Endothelial cell of umbilical vein (primary cell): ENCODE data around the gene CASP9. TPM values are rescaled to one million over a fixed set of nuclear protein-coding genes. Genes with fewer than 3 reads are reported as not detected.

Experiments
- BruUV-seq: library from RNA; stranded (reverse); fragments of 400-500 nt; replicated peaks from 2 replicates; lab custom pipeline; 2021; lab: Mats Ljungman, UMichigan
- CTCF ChIA-PET: fragments of 300-600, 350-600 bp; sonication (Branson Sonifier 250); formaldehyde crosslinking; loops from one replicate; lab custom pipeline; 2021; ENCODE audit warnings: antibody characterized with exemption, inconsistent platforms; lab: Charles Lee
- POLR2A ChIA-PET: fragments of 300-600, 350-600 bp; sonication (Branson Sonifier 250); formaldehyde crosslinking; loops from one replicate; lab custom pipeline; 2021; ENCODE audit warnings: antibody characterized with exemption, inconsistent platforms; lab: Charles Lee
- DNase-seq: peaks from one replicate; pipeline ENCODE4 v3.0.0-alpha.2; 2011; ENCODE audit warnings: low read depth, low spot score
- FAIRE-seq: peaks from 2 replicates; lab custom pipeline; 2011; peaks lifted over from hg19 to GRCh38; lab: Jason Lieb, UNC
- H2AFZ ChIP-seq: 2 replicates; pipeline ENCODE4 v1.6.0; 2012; ENCODE audit warnings: low read depth, low read length, control low read depth, inconsistent platforms
- H3K27ac ChIP-seq: 2 replicates; pipeline ENCODE4 v1.5.1; 2011; ENCODE audit warnings: low read depth, mild to moderate bottlenecking, control low read depth, low read length, moderate library complexity; ENCODE audit not compliant: insufficient read depth
- H3K27me3 ChIP-seq, 2 experiments: 2 replicates each; pipeline versions ENCODE4 v1.6.0 to v1.6.1; 2011; ENCODE audit warnings: low read length in 2 of 2, mixed read lengths in 1 of 2; ENCODE audit not compliant: control insufficient read depth in 2 of 2, insufficient read depth in 2 of 2
- H3K36me3 ChIP-seq, 2 experiments: 2 replicates in 1 of 2; 3 replicates in 1 of 2; pipeline ENCODE4 v1.5.1; 2011; ENCODE audit warnings: low read length in 2 of 2, mild to moderate bottlenecking in 1 of 2, moderate library complexity in 1 of 2; ENCODE audit not compliant: control insufficient read depth in 2 of 2, insufficient read depth in 2 of 2; ENCODE audit errors: extremely low read depth in 1 of 2
- H3K4me1 ChIP-seq: 3 replicates; pipeline ENCODE4 v1.5.1; 2011; ENCODE audit warnings: mild to moderate bottlenecking, low read length; ENCODE audit not compliant: control insufficient read depth, insufficient read depth; ENCODE audit errors: extremely low read depth
- H3K4me2 ChIP-seq: 2 replicates; pipeline ENCODE4 v1.6.1; 2011; ENCODE audit warnings: low read length, control low read depth, mixed read lengths; ENCODE audit not compliant: insufficient read depth
- H3K4me3 ChIP-seq, 3 experiments: fragments of 200-600 bp in 1 of 3; sonication (generic), shearing (Covaris generic) in 1 of 3; replicated peaks in 1 of 3; 2 replicates each; pipeline ENCODE4 v1.5.1; 2011 to 2016; ENCODE audit warnings: control low read depth in 3 of 3, low read length in 3 of 3, mild to moderate bottlenecking in 2 of 3, inconsistent platforms in 1 of 3, low read depth in 1 of 3, moderate library complexity in 1 of 3; ENCODE audit not compliant: insufficient read depth in 1 of 3
- H3K79me2 ChIP-seq: 2 replicates; pipeline ENCODE4 v1.6.0; 2012; ENCODE audit warnings: low read length, inconsistent platforms; ENCODE audit not compliant: control insufficient read depth, insufficient read depth
- H3K9ac ChIP-seq: replicated peaks from 2 replicates; pipeline ENCODE3; 2011; ENCODE audit warnings: low read length, control low read depth; ENCODE audit not compliant: insufficient read depth; ENCODE audit errors: extremely low read depth
- H3K9me1 ChIP-seq: replicated peaks from 3 replicates; pipeline ENCODE4 v1.6.0; 2011; ENCODE audit warnings: mild to moderate bottlenecking, low read length; ENCODE audit not compliant: control insufficient read depth, insufficient read depth; ENCODE audit errors: extremely low read depth
- H3K9me3 ChIP-seq: replicated peaks from 2 replicates; pipeline ENCODE4 v1.5.1; 2012; ENCODE audit warnings: low read length, inconsistent platforms; ENCODE audit not compliant: control insufficient read depth, insufficient read depth
- H4K20me1 ChIP-seq: replicated peaks from 2 replicates; pipeline ENCODE3; 2011; ENCODE audit warnings: mild to moderate bottlenecking, low read length; ENCODE audit not compliant: control insufficient read depth, insufficient read depth; ENCODE audit errors: extremely low read depth
- CTCF ChIP-seq, 2 donors: IDR thresholded peaks; 1 replicate in 1 of 2; 2 replicates in 1 of 2; pipeline ENCODE4 v1.5.1; 2011; ENCODE audit warnings: low read length in 2 of 2, mild to moderate bottlenecking in 2 of 2, moderate library complexity in 2 of 2, control low read depth in 1 of 2, inconsistent platforms in 1 of 2, low read depth in 1 of 2; ENCODE audit not compliant: insufficient read depth in 1 of 2; ENCODE audit errors: extremely low read depth in 1 of 2
- EZH2 ChIP-seq: IDR thresholded peaks from 2 replicates; pipeline ENCODE4 v1.6.1; 2012; ENCODE audit warnings: borderline replicate concordance, low read depth, mild to moderate bottlenecking, moderate library complexity, low read length, inconsistent platforms; ENCODE audit not compliant: severe bottlenecking
- FOS ChIP-seq: IDR thresholded peaks from 2 replicates; pipeline ENCODE4 v1.6.1; 2011; ENCODE audit warnings: mild to moderate bottlenecking, low read length, moderate library complexity, borderline replicate concordance; ENCODE audit not compliant: insufficient read depth
- GATA2 ChIP-seq: IDR thresholded peaks from 2 replicates; pipeline ENCODE4 v1.7.0; 2011; ENCODE audit warnings: low read depth, mild to moderate bottlenecking, moderate library complexity, mixed read lengths, low read length; ENCODE audit not compliant: insufficient read length, insufficient read depth
- JUN ChIP-seq: IDR thresholded peaks from 2 replicates; pipeline ENCODE4 v1.6.1; 2011; ENCODE audit warnings: borderline replicate concordance, low read depth; ENCODE audit not compliant: insufficient read length, insufficient read depth
- MAX ChIP-seq: IDR thresholded peaks from 2 replicates; pipeline ENCODE4 v1.6.1; 2011; ENCODE audit not compliant: insufficient read depth, insufficient read length
- MYC ChIP-seq: IDR thresholded peaks from one replicate; pipeline ENCODE4 v1.6.1; 2011; ENCODE audit warnings: mild to moderate bottlenecking, low read depth, low read length
- POLR2A ChIP-seq: IDR thresholded peaks from 2 replicates; pipeline ENCODE4 v1.6.1; 2012; ENCODE audit warnings: low read depth, mild to moderate bottlenecking, control low read depth, low read length
- POLR2AphosphoS5 ChIP-seq: IDR thresholded peaks from 2 replicates; pipeline ENCODE4 v1.6.1; 2012; ENCODE audit warnings: low read depth, mild to moderate bottlenecking, control low read depth, low read length, moderate library complexity; ENCODE audit not compliant: insufficient read depth
- dilution Hi-C: fragments of 300-500 bp; cut with MboI; formaldehyde crosslinking; loops from one replicate; pipeline ENCODE4 v1.15.0; 2019; ENCODE audit warnings: low sequenced_read_pairs; ENCODE audit not compliant: extremely low pct_ligation_motif_present
- intact Hi-C: fragments of 100-400 bp; cut with micrococcal nuclease; formaldehyde crosslinking; loops from one replicate; pipeline ENCODE4 v1.10.0; 2022
- polyA plus RNA-seq, 4 experiments: library from polyadenylated mRNA; depleted of rRNA in 3 of 4; stranded (reverse) in 3 of 4; unstranded in 1 of 4; fragments of >200 nt; gene quantifications; 2 replicates each; pipeline versions ENCODE4 v1.2.1 to v1.2.3, GENCODE V29; 2011 to 2012; ENCODE audit warnings: missing spikeins in 1 of 4
- total RNA-seq: library from RNA; stranded (reverse); gene quantifications from 2 replicates; pipeline ENCODE4 v1.2.3, GENCODE V29; 2021

The CASP9 gene
- total and polyA plus RNA-seq, 2 donors (not counting 3 experiments of a cell fraction or from before 2014, with no cell fraction given), result 10.5 to 14.1 TPM

GRCh38 chr1:15510611-15511405 lies 13.2 kb downstream of the CASP9 start:
- FAIRE-seq, result no peak
- POLR2A ChIA-PET, result no interaction called here
- H2AFZ ChIP-seq, result no peak overlapping the region
- no peaks in the 10 kb centered on the region for H3K79me2 ChIP-seq
- dilution Hi-C loops (no loop called here), intact Hi-C loops (no loop called here)
- H3K4me3 ChIP-seq, result no peak overlapping the region
- no peak for DNase-seq
- H3K27me3 ChIP-seq, result no peaks in the 10 kb centered on the region
- no peak overlapping the region for H3K4me2 ChIP-seq
- no peaks in the 10 kb centered on the region for H4K20me1 ChIP-seq
- CTCF ChIA-PET, result no interaction called here
- no peaks in the 10 kb centered on the region for H3K9me1 ChIP-seq
- H3K9ac ChIP-seq, result no peak overlapping the region
- BruUV-seq, result no TSS peak
- no peaks in the 10 kb centered on the region for H3K9me3 ChIP-seq
- H3K27ac ChIP-seq, result no peak overlapping the region
- peaks cover 8% of the 10 kb centered on the region for H3K4me1 ChIP-seq
- TF ChIP-seq POLR2AphosphoS5 (no peak), POLR2A (no peak), EZH2 (no peak), MYC (no peak), MAX (no peak), FOS (no peak), CTCF (IDR thresholded peaks at IDR 0.05; ENCODE audit: extremely low read depth in 1 of 2, insufficient read depth in 1 of 2, low read depth in 1 of 2, low read length in 2 of 2) (no peak), GATA2 (no peak), JUN (no peak)
- no peaks in the 10 kb centered on the region for H3K36me3 ChIP-seq
